ENCODE data around the gene CYP1A2.

The CYP1A2 gene

GRCh38 chr15:74748322-74748946, at the start of gene CYP1A2:
TSS of gene CYP1A2 (plus strand) at chr15:74748845. CDS start at chr15:74749739, 894 bp downstream.
- 0 out of 2 replicates have a peak, but pooled peaks cover 4% of the 10 kb centered on the region for H3K27me3 ChIP-seq (ENCODE audit: insufficient read depth, low read length)
- H3K4me3 ChIP-seq (ENCODE audit: low read depth, low read length) = no peak within 1 kb of the TSS
- H3K4me1 ChIP-seq (ENCODE audit: control insufficient read depth, insufficient read depth, low read length, unreplicated experiment) = no peaks in the 10 kb centered on the region
- H2AFZ ChIP-seq (ENCODE audit: low read length, unreplicated experiment) = no peak within 1 kb of the TSS
- H3K79me2 ChIP-seq (ENCODE audit: control insufficient read depth, insufficient read depth, low read length, unreplicated experiment) = no peaks in the 10 kb centered on the region
- no peaks in the 10 kb centered on the region for H3K36me3 ChIP-seq (ENCODE audit: insufficient read depth, low read length)
- H3K27ac ChIP-seq (ENCODE audit: low read depth, low read length) = no peak within 1 kb of the TSS

- Histone ChIP-seq H3K36me3 (ENCODE audit: insufficient read depth, low read length) (no peaks in the 10 kb centered on the region), H3K27ac (ENCODE audit: low read depth, low read length) (no peak overlapping the region), H3K27me3 (ENCODE audit: insufficient read depth, low read length) (peaks cover 50% of the 10 kb centered on the region), H2AFZ (ENCODE audit: low read length, unreplicated experiment) (no peak overlapping the region), H3K79me2 (ENCODE audit: control insufficient read depth, insufficient read depth, low read length, unreplicated experiment) (no peaks in the 10 kb centered on the region), H3K4me3 (ENCODE audit: low read depth, low read length) (no peak overlapping the region), H3K4me1 (ENCODE audit: control insufficient read depth, insufficient read depth, low read length, unreplicated experiment) (no peaks in the 10 kb centered on the region)
These were observed 39.6 kb upstream of the CYP1A2 start for GRCh38 chr15:74709011-74709410.

GRCh38 chr15:74709892-74710291, 38.8 kb upstream of the CYP1A2 start:
- Histone ChIP-seq H3K79me2 (ENCODE audit: control insufficient read depth, insufficient read depth, low read length, unreplicated experiment) (no peaks in the 10 kb centered on the region), H3K36me3 (ENCODE audit: insufficient read depth, low read length) (no peaks in the 10 kb centered on the region), H3K4me3 (ENCODE audit: low read depth, low read length) (no peak overlapping the region), H3K4me1 (ENCODE audit: control insufficient read depth, insufficient read depth, low read length, unreplicated experiment) (no peaks in the 10 kb centered on the region), H2AFZ (ENCODE audit: low read length, unreplicated experiment) (no peak overlapping the region), H3K27ac (ENCODE audit: low read depth, low read length) (no peak overlapping the region), H3K27me3 (ENCODE audit: insufficient read depth, low read length) (peaks cover 49% of the 10 kb centered on the region)

GRCh38 chr15:74710319-74711094, 38.1 kb upstream of the CYP1A2 start:
- Histone ChIP-seq H3K36me3 (ENCODE audit: insufficient read depth, low read length) (no peaks in the 10 kb centered on the region), H2AFZ (ENCODE audit: low read length, unreplicated experiment) (no peak overlapping the region), H3K4me1 (ENCODE audit: control insufficient read depth, insufficient read depth, low read length, unreplicated experiment) (no peaks in the 10 kb centered on the region), H3K27ac (ENCODE audit: low read depth, low read length) (no peak overlapping the region), H3K4me3 (ENCODE audit: low read depth, low read length) (no peak overlapping the region), H3K27me3 (ENCODE audit: insufficient read depth, low read length) (peaks cover 49% of the 10 kb centered on the region), H3K79me2 (ENCODE audit: control insufficient read depth, insufficient read depth, low read length, unreplicated experiment) (no peaks in the 10 kb centered on the region)

- H3K4me1 ChIP-seq (ENCODE audit: control insufficient read depth, insufficient read depth, low read length, unreplicated experiment) = no peaks in the 10 kb centered on the region
- H3K4me3 ChIP-seq (ENCODE audit: low read depth, low read length) = no peak overlapping the region
- no peak overlapping the region for H2AFZ ChIP-seq (ENCODE audit: low read length, unreplicated experiment)
- no peak overlapping the region for H3K27ac ChIP-seq (ENCODE audit: low read depth, low read length)
- no peaks in the 10 kb centered on the region for H3K36me3 ChIP-seq (ENCODE audit: insufficient read depth, low read length)
- no peaks in the 10 kb centered on the region for H3K79me2 ChIP-seq (ENCODE audit: control insufficient read depth, insufficient read depth, low read length, unreplicated experiment)
- H3K27me3 ChIP-seq (ENCODE audit: insufficient read depth, low read length) = peaks cover 36% of the 10 kb centered on the region
These were observed 36.3 kb upstream of the CYP1A2 start for GRCh38 chr15:74712311-74712710.

GRCh38 chr15:74716651-74717050, 32.0 kb upstream of the CYP1A2 start:
- Histone ChIP-seq H3K36me3 (ENCODE audit: insufficient read depth, low read length) (no peaks in the 10 kb centered on the region), H3K4me3 (ENCODE audit: low read depth, low read length) (no peak overlapping the region), H2AFZ (ENCODE audit: low read length, unreplicated experiment) (no peak overlapping the region), H3K4me1 (ENCODE audit: control insufficient read depth, insufficient read depth, low read length, unreplicated experiment) (no peaks in the 10 kb centered on the region), H3K79me2 (ENCODE audit: control insufficient read depth, insufficient read depth, low read length, unreplicated experiment) (no peaks in the 10 kb centered on the region), H3K27ac (ENCODE audit: low read depth, low read length) (no peak overlapping the region), H3K27me3 (ENCODE audit: insufficient read depth, low read length) (peaks cover 4% of the 10 kb centered on the region; the same call in 1 of the 2 replicates)

- H2AFZ ChIP-seq (ENCODE audit: low read length, unreplicated experiment) = no peak overlapping the region
- peaks cover 7% of the 10 kb centered on the region; the same call in 1 of the 2 replicates for H3K27me3 ChIP-seq (ENCODE audit: insufficient read depth, low read length)
- no peak overlapping the region for H3K27ac ChIP-seq (ENCODE audit: low read depth, low read length)
- no peaks in the 10 kb centered on the region for H3K36me3 ChIP-seq (ENCODE audit: insufficient read depth, low read length)
- no peaks in the 10 kb centered on the region for H3K79me2 ChIP-seq (ENCODE audit: control insufficient read depth, insufficient read depth, low read length, unreplicated experiment)
- H3K4me3 ChIP-seq (ENCODE audit: low read depth, low read length) = no peak overlapping the region
- peaks cover 6% of the 10 kb centered on the region for H3K4me1 ChIP-seq (ENCODE audit: control insufficient read depth, insufficient read depth, low read length, unreplicated experiment)
These were observed 26.1 kb upstream of the CYP1A2 start for GRCh38 chr15:74722591-74722990.

GRCh38 chr15:74723187-74723586, 25.5 kb upstream of the CYP1A2 start:
- H3K36me3 ChIP-seq (ENCODE audit: insufficient read depth, low read length) = no peaks in the 10 kb centered on the region
- peaks cover 6% of the 10 kb centered on the region for H3K4me1 ChIP-seq (ENCODE audit: control insufficient read depth, insufficient read depth, low read length, unreplicated experiment)
- H3K79me2 ChIP-seq (ENCODE audit: control insufficient read depth, insufficient read depth, low read length, unreplicated experiment) = no peaks in the 10 kb centered on the region
- peaks cover 7% of the 10 kb centered on the region; the same call in 1 of the 2 replicates for H3K27me3 ChIP-seq (ENCODE audit: insufficient read depth, low read length)
- H3K27ac ChIP-seq (ENCODE audit: low read depth, low read length) = no peak overlapping the region
- H3K4me3 ChIP-seq (ENCODE audit: low read depth, low read length) = no peak overlapping the region
- H2AFZ ChIP-seq (ENCODE audit: low read length, unreplicated experiment) = no peak overlapping the region

- Histone ChIP-seq H3K79me2 (ENCODE audit: control insufficient read depth, insufficient read depth, low read length, unreplicated experiment) (no peaks in the 10 kb centered on the region), H3K4me3 (ENCODE audit: low read depth, low read length) (no peak overlapping the region), H3K27ac (ENCODE audit: low read depth, low read length) (no peak overlapping the region), H3K36me3 (ENCODE audit: insufficient read depth, low read length) (no peaks in the 10 kb centered on the region), H3K27me3 (ENCODE audit: insufficient read depth, low read length) (peaks cover 7% of the 10 kb centered on the region; the same call in 1 of the 2 replicates), H3K4me1 (ENCODE audit: control insufficient read depth, insufficient read depth, low read length, unreplicated experiment) (peaks cover 6% of the 10 kb centered on the region), H2AFZ (ENCODE audit: low read length, unreplicated experiment) (no peak overlapping the region)
These were observed 24.8 kb upstream of the CYP1A2 start for GRCh38 chr15:74723754-74724334.

- Histone ChIP-seq H3K4me3 (ENCODE audit: low read depth, low read length) (no peak overlapping the region), H3K4me1 (ENCODE audit: control insufficient read depth, insufficient read depth, low read length, unreplicated experiment) (peaks cover 6% of the 10 kb centered on the region)
These were observed 23.9 kb upstream of the CYP1A2 start for GRCh38 chr15:74724570-74725224.

More at GRCh38 chr15:74724570-74725224, 23.9 kb upstream of the CYP1A2 start:
- no peaks in the 10 kb centered on the region for H3K36me3 ChIP-seq (ENCODE audit: insufficient read depth, low read length)
- peaks cover 7% of the 10 kb centered on the region; the same call in 1 of the 2 replicates for H3K27me3 ChIP-seq (ENCODE audit: insufficient read depth, low read length)
- H2AFZ ChIP-seq (ENCODE audit: low read length, unreplicated experiment) = no peak overlapping the region
- H3K79me2 ChIP-seq (ENCODE audit: control insufficient read depth, insufficient read depth, low read length, unreplicated experiment) = no peaks in the 10 kb centered on the region
- H3K27ac ChIP-seq (ENCODE audit: low read depth, low read length) = no peak overlapping the region

Data from ACC112 (cell line).